Activated T-cell treated with anti-CD3 and anti-CD28 coated beads for 48 hours (primary cell): Measurements from ENCODE around the gene CORO2B.

ENCODE experiments used
- DNase-seq: peaks from one replicate; pipeline ENCODE4 v3.0.0-alpha.2; 2020; ENCODE audit warnings: low read depth

CORO2B gene

DNA sequence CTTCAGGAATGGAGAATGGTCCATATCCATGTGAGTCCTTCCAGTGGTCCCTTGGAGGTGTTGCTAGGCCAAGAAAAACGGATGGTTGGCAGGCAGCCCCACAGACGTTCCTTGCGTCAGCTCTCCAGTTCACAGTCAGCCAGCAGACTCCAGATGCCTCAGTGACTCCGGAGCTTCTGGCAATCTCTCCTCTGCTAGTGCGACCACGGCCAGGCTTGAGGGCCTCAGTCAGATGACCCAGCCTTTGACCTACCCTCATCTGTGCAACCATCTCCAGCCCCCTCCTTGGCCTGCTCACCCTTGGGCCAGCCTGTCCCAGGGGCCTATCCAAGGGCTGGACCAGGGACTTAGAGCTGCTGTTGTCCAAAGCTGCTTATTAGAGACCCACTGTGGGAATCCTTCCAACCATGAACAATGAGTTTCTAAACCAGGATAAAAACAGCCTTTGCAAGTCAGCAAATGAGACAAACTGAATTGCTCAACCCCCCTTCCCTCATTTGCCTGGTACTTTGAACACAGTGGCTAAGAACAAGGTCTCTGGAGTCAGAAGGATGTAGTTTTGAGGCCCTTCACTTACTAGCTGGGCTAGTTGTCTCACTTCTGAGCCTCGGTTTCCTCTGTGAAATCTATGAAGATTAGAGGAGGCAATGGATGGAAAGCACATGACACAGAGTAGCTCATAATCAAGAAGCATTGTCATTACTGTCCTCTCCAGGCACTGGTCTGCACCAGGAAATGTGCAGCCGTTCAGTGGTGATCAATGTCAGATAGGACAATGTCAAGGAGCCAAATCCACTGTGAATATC is 197.1 kb downstream of the CORO2B start:
- DNase-seq: no peak

DNA sequence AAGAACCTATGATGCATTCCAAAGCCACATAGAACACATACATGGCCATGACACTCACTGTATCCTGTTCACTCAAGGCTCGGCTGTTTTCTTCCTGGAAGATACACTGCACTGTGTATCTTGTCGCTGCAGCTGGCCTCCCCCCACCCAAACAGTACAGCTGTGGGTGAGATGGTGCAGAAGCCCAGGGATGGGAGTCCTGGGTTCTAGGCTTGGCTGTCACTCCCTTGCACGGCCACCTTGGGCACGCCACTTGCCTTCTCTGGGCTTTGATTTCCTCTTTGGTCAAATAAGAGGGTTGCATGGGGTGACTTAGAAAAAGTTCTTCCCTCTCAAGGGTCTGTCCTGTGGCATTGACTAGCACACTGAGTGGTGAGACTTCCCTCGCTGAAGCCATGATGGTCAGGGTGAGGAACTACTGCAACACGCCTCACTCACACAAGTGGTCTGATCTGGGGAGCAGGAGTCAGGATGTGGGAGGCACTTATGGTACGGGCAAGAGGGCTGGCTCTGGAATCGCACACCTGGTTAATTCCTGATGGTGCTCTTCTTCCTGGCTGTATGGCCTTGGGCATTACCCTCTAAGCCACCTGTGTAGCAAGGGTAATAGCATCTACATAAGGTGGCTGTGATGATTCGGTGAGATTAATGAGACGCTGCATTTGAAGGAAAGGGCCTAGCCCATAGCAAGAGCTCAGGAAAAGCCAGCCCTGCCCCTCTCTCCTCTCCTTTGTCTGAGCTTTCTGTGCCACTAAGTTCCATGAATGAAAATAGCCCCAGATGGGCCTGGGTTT is 197.9 kb downstream of the CORO2B start:
- DNase-seq: no peak
